GM23338 (cell line): Measurements from ENCODE around the gene GPR25. TPM values are rescaled to one million over a fixed set of nuclear protein-coding genes. Genes with fewer than 3 reads are reported as not detected.

Experiments used
- ATAC-seq: fragments of 200-7000 bp; cut with Tn5 transposase; 3 replicates; pipeline ENCODE4 v1.9.1; 2020
- DNase-seq: peaks from one replicate; pipeline ENCODE4 v3.0.0-alpha.2; 2015; ENCODE audit warnings: low spot score
- H2AFZ ChIP-seq: fragments of 200-600 bp; sonication (generic); 2 replicates; pipeline ENCODE4 v1.8.0; 2016; ENCODE audit warnings: antibody characterized with exemption, mild to moderate bottlenecking, moderate library complexity
- H3F3A ChIP-seq: fragments of 200-600 bp; sonication (generic); replicated peaks from 2 replicates; pipeline ENCODE4 v1.8.0; 2017; ENCODE audit warnings: antibody characterized with exemption, mixed run types, low read depth
- H3K27ac ChIP-seq: fragments of 200-600 bp; sonication (generic); 2 replicates; pipeline ENCODE4 v1.6.1; 2016; ENCODE audit warnings: low read depth
- H3K27me3 ChIP-seq: fragments of 200-600 bp; sonication (generic); 2 replicates; pipeline ENCODE4 v1.8.0; 2016; ENCODE audit warnings: mild to moderate bottlenecking, mixed run types, moderate library complexity; ENCODE audit not compliant: insufficient read depth
- H3K36me3 ChIP-seq: fragments of 200-600 bp; sonication (generic); 2 replicates; pipeline ENCODE4 v1.8.0; 2016; ENCODE audit warnings: mild to moderate bottlenecking; ENCODE audit not compliant: insufficient read depth
- H3K4me1 ChIP-seq: fragments of 200-600 bp; sonication (generic); 2 replicates; pipeline ENCODE4 v1.8.0; 2016; ENCODE audit warnings: mild to moderate bottlenecking, moderate library complexity; ENCODE audit not compliant: insufficient read depth
- H3K4me2 ChIP-seq: fragments of 200-600 bp; sonication (generic); 2 replicates; pipeline ENCODE4 v1.7.1; 2017; ENCODE audit warnings: mixed run types
- H3K4me3 ChIP-seq: fragments of 200-600 bp; sonication (generic); 2 replicates; pipeline ENCODE4 v1.6.1; 2016; ENCODE audit warnings: mixed run types
- H3K79me2 ChIP-seq: fragments of 200-600 bp; sonication (generic); replicated peaks from 2 replicates; pipeline ENCODE4 v1.8.0; 2017; ENCODE audit warnings: mild to moderate bottlenecking; ENCODE audit not compliant: insufficient read depth
- H3K9me2 ChIP-seq: fragments of 200-600 bp; sonication (generic); 2 replicates; pipeline ENCODE4 v1.8.0; 2017; ENCODE audit not compliant: insufficient read depth
- H4K20me1 ChIP-seq: fragments of 200-600 bp; sonication (generic); replicated peaks from 2 replicates; pipeline ENCODE4 v1.8.0; 2017; ENCODE audit warnings: mild to moderate bottlenecking; ENCODE audit not compliant: insufficient read depth
- H3K27ac Mint-ChIP-seq: 2 replicates; pipeline ENCODE4 v1.8.0; 2020; ENCODE audit warnings: inconsistent platforms, mild to moderate bottlenecking, moderate library complexity, mixed read lengths
- H3K27me3 Mint-ChIP-seq: 3 replicates; pipeline ENCODE4 v1.8.0; 2022; ENCODE audit warnings: low read depth, mild to moderate bottlenecking, moderate library complexity, mixed read lengths, inconsistent platforms; ENCODE audit not compliant: insufficient read depth, poor library complexity
- H3K36me3 Mint-ChIP-seq: 3 replicates; pipeline ENCODE4 v1.8.0; 2021; ENCODE audit warnings: low read depth, mild to moderate bottlenecking, inconsistent platforms, moderate library complexity, mixed read lengths
- H3K4me1 Mint-ChIP-seq: 3 replicates; pipeline ENCODE4 v1.8.0; 2020; ENCODE audit warnings: mild to moderate bottlenecking, inconsistent platforms, mixed read lengths
- H3K4me3 Mint-ChIP-seq: 3 replicates; pipeline ENCODE4 v1.8.0; 2021; ENCODE audit warnings: moderate library complexity, mild to moderate bottlenecking, inconsistent platforms, mixed read lengths
- H3K9me3 Mint-ChIP-seq: 3 replicates; pipeline ENCODE4 v1.8.0; 2020; ENCODE audit warnings: moderate library complexity, mild to moderate bottlenecking, inconsistent platforms, mixed read lengths
- CTCF ChIP-seq, 2 experiments: fragments of 200-600 bp in 1 of 2; sonication (generic) in 1 of 2; conservative IDR thresholded peaks; 2 replicates each; pipeline versions ENCODE4 v1.5.1 to v1.6.1; 2016 to 2017; ENCODE audit warnings: antibody characterized with exemption in 2 of 2, low read depth in 2 of 2, mild to moderate bottlenecking in 2 of 2, moderate library complexity in 1 of 2
- JUNB ChIP-seq: IDR thresholded peaks from one replicate; pipeline ENCODE4 v1.6.1; 2016; ENCODE audit warnings: antibody characterized with exemption; ENCODE audit not compliant: unreplicated experiment
- NANOG ChIP-seq: IDR thresholded peaks from 2 replicates; pipeline ENCODE4 v1.6.1; 2016; ENCODE audit warnings: antibody characterized with exemption, borderline replicate concordance
- POLR2AphosphoS5 ChIP-seq: IDR thresholded peaks from 2 replicates; pipeline ENCODE4 v1.6.1; 2016; ENCODE audit warnings: antibody characterized with exemption, low read depth
- ZNF331 ChIP-seq: fragments of 250-450 bp; sonication (Bioruptor Pico); IDR thresholded peaks from 2 replicates; pipeline ENCODE4 v1.5.0; 2020; ENCODE audit warnings: low read depth, mild to moderate bottlenecking, moderate library complexity
- polyA plus RNA-seq: library from polyadenylated mRNA; unstranded; fragments of >200 nt; fragmentation: Nextera tagmentation; extraction: Ambion mirVana; gene quantifications from 2 replicates; pipeline ENCODE4 v1.2.1, GENCODE V29; 2016
- total RNA-seq: library from RNA; depleted of rRNA; stranded (reverse); fragments of >200 nt; shearing (Covaris generic); gene quantifications from 2 replicates; pipeline ENCODE4 v1.2.3, GENCODE V29; 2014
- TF ChIP-seq, protein P1 (sequence below): fragments of 250-450 bp; sonication (Bioruptor Pico); IDR thresholded peaks from 2 replicates; pipeline ENCODE4 v1.5.0; 2020; ENCODE audit warnings: mild to moderate bottlenecking, moderate library complexity
- TF ChIP-seq, protein P2 (sequence below): IDR thresholded peaks from one replicate; pipeline ENCODE4 v1.6.1; 2018; ENCODE audit warnings: antibody characterized with exemption; ENCODE audit not compliant: unreplicated experiment

The GPR25 gene
- total and polyA plus RNA-seq, 2 experiments from 2014 or later: not detected

DNA sequence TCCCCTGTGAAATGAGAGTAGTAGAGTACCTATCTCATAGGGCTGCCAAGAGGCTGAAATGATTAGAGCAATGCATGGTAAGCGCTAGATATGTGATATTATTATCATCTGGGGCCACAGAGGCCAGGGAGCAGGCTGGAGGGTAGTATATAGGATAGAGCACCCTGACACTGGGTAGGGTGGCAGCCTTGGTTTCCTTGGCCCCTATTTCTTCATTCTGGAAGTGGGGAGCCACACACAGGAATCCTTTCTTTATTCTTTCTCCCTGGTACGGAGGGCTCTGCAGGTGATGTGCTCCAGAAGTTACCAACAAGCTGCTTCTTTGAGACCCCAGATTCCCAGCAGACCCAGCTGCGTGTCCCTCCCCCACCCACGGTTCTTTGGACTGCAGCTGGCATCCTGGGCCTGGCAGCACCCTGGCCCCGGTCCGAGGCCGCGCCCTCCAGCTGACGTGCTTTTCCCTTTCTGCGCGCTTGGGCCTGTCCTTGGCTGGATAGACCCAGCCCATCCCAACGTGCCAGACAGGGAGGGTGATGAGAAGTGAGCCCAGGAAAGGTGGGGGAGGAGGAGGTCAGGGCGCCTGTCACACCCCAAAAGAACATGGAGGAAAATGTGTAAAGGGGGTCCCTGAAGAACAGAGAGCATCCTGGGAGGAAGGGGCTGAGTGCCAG lies 40.1 kb downstream of the GPR25 start:
- ATAC-seq (no peak), DNase-seq (no peak)
- Histone ChIP-seq H3K9me2 (no peaks in the 10 kb centered on the region), H3K4me1 (peaks cover 10% of the 10 kb centered on the region), H2AFZ (no peak overlapping the region), H3K4me2 (no peak overlapping the region), H4K20me1 (peaks cover 5% of the 10 kb centered on the region; the same call in 1 of the 2 replicates), H3K27me3 (no peaks in the 10 kb centered on the region), H3K4me3 (no peak overlapping the region), H3K27ac (no peak overlapping the region), H3K36me3 (peaks cover 15% of the 10 kb centered on the region; the same call in 1 of the 2 replicates), H3K79me2 (no peaks in the 10 kb centered on the region), H3F3A (no peaks in the 10 kb centered on the region)
- Mint-ChIP-seq H3K4me1 (peaks cover 6% of the 10 kb centered on the region), H3K9me3 (no peaks in the 10 kb centered on the region), H3K27ac (no peak overlapping the region), H3K4me3 (no peak overlapping the region), H3K27me3 (peaks cover 12% of the 10 kb centered on the region), H3K36me3 (peaks cover 56% of the 10 kb centered on the region)
- TF ChIP-seq ZNF331 (CRISPR knock-in tag) (no peak), POLR2AphosphoS5 (no peak), JUNB (no peak), CTCF (conservative IDR thresholded peaks at IDR 0.05; ENCODE audit: low read depth in 2 of 2) (no peak), NANOG (no peak)
- TF ChIP-seq, protein P1, sequence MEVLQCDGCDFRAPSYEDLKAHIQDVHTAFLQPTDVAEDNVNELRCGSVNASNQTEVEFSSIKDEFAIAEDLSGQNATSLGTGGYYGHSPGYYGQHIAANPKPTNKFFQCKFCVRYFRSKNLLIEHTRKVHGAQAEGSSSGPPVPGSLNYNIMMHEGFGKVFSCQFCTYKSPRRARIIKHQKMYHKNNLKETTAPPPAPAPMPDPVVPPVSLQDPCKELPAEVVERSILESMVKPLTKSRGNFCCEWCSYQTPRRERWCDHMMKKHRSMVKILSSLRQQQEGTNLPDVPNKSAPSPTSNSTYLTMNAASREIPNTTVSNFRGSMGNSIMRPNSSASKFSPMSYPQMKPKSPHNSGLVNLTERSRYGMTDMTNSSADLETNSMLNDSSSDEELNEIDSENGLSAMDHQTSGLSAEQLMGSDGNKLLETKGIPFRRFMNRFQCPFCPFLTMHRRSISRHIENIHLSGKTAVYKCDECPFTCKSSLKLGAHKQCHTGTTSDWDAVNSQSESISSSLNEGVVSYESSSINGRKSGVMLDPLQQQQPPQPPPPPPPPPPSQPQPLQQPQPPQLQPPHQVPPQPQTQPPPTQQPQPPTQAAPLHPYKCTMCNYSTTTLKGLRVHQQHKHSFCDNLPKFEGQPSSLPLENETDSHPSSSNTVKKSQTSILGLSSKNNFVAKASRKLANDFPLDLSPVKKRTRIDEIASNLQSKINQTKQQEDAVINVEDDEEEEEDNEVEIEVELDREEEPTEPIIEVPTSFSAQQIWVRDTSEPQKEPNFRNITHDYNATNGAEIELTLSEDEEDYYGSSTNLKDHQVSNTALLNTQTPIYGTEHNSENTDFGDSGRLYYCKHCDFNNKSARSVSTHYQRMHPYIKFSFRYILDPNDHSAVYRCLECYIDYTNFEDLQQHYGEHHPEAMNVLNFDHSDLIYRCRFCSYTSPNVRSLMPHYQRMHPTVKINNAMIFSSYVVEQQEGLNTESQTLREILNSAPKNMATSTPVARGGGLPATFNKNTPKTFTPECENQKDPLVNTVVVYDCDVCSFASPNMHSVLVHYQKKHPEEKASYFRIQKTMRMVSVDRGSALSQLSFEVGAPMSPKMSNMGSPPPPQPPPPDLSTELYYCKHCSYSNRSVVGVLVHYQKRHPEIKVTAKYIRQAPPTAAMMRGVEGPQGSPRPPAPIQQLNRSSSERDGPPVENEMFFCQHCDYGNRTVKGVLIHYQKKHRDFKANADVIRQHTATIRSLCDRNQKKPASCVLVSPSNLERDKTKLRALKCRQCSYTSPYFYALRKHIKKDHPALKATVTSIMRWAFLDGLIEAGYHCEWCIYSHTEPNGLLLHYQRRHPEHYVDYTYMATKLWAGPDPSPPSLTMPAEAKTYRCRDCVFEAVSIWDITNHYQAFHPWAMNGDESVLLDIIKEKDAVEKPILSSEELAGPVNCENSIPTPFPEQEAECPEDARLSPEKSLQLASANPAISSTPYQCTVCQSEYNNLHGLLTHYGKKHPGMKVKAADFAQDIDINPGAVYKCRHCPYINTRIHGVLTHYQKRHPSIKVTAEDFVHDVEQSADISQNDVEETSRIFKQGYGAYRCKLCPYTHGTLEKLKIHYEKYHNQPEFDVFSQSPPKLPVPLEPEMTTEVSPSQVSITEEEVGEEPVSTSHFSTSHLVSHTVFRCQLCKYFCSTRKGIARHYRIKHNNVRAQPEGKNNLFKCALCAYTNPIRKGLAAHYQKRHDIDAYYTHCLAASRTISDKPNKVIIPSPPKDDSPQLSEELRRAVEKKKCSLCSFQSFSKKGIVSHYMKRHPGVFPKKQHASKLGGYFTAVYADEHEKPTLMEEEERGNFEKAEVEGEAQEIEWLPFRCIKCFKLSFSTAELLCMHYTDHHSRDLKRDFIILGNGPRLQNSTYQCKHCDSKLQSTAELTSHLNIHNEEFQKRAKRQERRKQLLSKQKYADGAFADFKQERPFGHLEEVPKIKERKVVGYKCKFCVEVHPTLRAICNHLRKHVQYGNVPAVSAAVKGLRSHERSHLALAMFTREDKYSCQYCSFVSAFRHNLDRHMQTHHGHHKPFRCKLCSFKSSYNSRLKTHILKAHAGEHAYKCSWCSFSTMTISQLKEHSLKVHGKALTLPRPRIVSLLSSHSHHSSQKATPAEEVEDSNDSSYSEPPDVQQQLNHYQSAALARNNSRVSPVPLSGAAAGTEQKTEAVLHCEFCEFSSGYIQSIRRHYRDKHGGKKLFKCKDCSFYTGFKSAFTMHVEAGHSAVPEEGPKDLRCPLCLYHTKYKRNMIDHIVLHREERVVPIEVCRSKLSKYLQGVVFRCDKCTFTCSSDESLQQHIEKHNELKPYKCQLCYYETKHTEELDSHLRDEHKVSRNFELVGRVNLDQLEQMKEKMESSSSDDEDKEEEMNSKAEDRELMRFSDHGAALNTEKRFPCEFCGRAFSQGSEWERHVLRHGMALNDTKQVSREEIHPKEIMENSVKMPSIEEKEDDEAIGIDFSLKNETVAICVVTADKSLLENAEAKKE: no peak
- TF ChIP-seq, protein P2, sequence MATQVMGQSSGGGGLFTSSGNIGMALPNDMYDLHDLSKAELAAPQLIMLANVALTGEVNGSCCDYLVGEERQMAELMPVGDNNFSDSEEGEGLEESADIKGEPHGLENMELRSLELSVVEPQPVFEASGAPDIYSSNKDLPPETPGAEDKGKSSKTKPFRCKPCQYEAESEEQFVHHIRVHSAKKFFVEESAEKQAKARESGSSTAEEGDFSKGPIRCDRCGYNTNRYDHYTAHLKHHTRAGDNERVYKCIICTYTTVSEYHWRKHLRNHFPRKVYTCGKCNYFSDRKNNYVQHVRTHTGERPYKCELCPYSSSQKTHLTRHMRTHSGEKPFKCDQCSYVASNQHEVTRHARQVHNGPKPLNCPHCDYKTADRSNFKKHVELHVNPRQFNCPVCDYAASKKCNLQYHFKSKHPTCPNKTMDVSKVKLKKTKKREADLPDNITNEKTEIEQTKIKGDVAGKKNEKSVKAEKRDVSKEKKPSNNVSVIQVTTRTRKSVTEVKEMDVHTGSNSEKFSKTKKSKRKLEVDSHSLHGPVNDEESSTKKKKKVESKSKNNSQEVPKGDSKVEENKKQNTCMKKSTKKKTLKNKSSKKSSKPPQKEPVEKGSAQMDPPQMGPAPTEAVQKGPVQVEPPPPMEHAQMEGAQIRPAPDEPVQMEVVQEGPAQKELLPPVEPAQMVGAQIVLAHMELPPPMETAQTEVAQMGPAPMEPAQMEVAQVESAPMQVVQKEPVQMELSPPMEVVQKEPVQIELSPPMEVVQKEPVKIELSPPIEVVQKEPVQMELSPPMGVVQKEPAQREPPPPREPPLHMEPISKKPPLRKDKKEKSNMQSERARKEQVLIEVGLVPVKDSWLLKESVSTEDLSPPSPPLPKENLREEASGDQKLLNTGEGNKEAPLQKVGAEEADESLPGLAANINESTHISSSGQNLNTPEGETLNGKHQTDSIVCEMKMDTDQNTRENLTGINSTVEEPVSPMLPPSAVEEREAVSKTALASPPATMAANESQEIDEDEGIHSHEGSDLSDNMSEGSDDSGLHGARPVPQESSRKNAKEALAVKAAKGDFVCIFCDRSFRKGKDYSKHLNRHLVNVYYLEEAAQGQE: no peak
